Globus pallidus (tissue), 1 donor: Measurements from ENCODE around the gene GNA12.
"Not testable (repeated sequence)": the region's sequence is repeated elsewhere in the genome, so short reads cannot be mapped to it uniquely, and the experiment has no call there.

Experiments used
- DNase-seq: peaks from one replicate; pipeline ENCODE4 v3.0.0-alpha.2; 2015; ENCODE audit warnings: low spot score

The GNA12 gene

GRCh38 chr7:2727206-2727605 is 116.9 kb downstream of the GNA12 start:
- not testable (repeated sequence) for DNase-seq

GRCh38 chr7:2726316-2727018 is 117.6 kb downstream of the GNA12 start:
- no peak for DNase-seq

- no peak for DNase-seq
These were observed 118.7 kb downstream of the GNA12 start for GRCh38 chr7:2725178-2726105.

- DNase-seq: no peak
These were observed 119.5 kb downstream of the GNA12 start for GRCh38 chr7:2724453-2725177.

- not testable (repeated sequence) for DNase-seq
These were observed 120.1 kb downstream of the GNA12 start for GRCh38 chr7:2724036-2724435.

- DNase-seq: no peak
These were observed 120.8 kb downstream of the GNA12 start for GRCh38 chr7:2723138-2723850.

- DNase-seq: no peak
These were observed 121.5 kb downstream of the GNA12 start for GRCh38 chr7:2722591-2722990.

GRCh38 chr7:2721842-2722241 is 122.3 kb downstream of the GNA12 start:
- no peak for DNase-seq

GRCh38 chr7:2720024-2720423 is 124.1 kb downstream of the GNA12 start:
- no peak for DNase-seq

GRCh38 chr7:2719007-2719406 is 125.1 kb downstream of the GNA12 start:
- no peak for DNase-seq

GRCh38 chr7:2718296-2718965 is 125.7 kb downstream of the GNA12 start:
- DNase-seq: no peak

- no peak for DNase-seq
These were observed 126.5 kb downstream of the GNA12 start for GRCh38 chr7:2717293-2718261.

- DNase-seq: no peak
These were observed 127.2 kb downstream of the GNA12 start for GRCh38 chr7:2716906-2717292.

GRCh38 chr7:2716488-2716887 is 127.6 kb downstream of the GNA12 start:
- no peak for DNase-seq

- DNase-seq: no peak
These were observed 128.5 kb downstream of the GNA12 start for GRCh38 chr7:2715341-2716231.

- DNase-seq: no peak
These were observed 129.5 kb downstream of the GNA12 start for GRCh38 chr7:2714636-2715035.

GRCh38 chr7:2713978-2714377 is 130.1 kb downstream of the GNA12 start:
- DNase-seq: no peak

- no peak for DNase-seq
These were observed 130.7 kb downstream of the GNA12 start for GRCh38 chr7:2713370-2713769.
